ENCODE measurements around the gene MIS18A. TPM values are rescaled to one million over a fixed set of nuclear protein-coding genes. Genes with fewer than 3 reads are reported as not detected.
"Not testable (repeated sequence)": the region's sequence is repeated elsewhere in the genome, so short reads cannot be mapped to it uniquely, and the experiment has no call there.

Gene MIS18A, protein sequence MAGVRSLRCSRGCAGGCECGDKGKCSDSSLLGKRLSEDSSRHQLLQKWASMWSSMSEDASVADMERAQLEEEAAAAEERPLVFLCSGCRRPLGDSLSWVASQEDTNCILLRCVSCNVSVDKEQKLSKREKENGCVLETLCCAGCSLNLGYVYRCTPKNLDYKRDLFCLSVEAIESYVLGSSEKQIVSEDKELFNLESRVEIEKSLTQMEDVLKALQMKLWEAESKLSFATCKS
- total RNA-seq = 6.2 and 13.1 TPM in 2 replicates

DNA sequence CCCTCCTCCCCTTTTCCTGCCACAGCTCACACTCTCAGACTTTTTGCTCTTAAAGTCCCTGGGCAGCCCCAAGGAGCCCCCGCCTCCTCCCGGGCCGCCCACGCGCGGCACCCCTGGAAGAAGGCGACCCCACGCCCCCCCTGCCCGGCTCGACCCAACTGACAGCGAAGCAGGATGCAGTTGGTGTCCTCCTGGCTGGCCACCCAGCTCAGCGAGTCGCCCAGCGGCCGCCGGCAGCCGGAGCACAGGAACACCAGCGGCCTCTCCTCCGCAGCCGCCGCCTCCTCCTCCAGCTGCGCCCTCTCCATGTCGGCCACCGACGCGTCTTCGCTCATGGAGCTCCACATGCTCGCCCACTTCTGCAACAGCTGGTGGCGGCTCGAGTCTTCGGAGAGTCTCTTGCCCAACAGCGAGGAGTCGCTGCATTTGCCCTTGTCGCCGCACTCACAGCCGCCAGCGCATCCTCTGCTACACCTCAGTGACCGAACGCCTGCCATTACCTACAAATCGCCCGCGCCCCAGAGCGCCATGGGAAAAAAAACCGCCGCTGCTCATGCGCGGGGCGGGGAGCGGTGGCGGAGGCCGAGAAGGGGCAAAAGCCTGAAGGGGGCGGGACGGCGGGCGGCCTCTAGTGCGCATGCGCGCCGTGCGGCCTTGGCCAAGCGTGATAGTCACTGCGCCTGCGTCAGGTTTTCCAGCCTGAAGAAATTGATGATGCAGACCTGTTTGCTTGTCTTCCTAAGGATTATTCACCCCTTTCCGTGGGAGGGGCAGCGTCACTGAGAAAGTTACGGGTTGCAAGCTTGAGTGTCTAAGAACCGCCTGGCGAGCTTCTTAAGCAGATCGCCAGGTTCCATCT, at the start of gene MIS18A:
Gene MIS18A, minus strand, starts transcription at position 532 of the 859 bp plus-strand sequence. Its CDS starts 35 bp downstream, at position 497.
- DNase-seq (ENCODE audit: low read depth in 2 of 2) = peak; percentile 84 to 96

DNA sequence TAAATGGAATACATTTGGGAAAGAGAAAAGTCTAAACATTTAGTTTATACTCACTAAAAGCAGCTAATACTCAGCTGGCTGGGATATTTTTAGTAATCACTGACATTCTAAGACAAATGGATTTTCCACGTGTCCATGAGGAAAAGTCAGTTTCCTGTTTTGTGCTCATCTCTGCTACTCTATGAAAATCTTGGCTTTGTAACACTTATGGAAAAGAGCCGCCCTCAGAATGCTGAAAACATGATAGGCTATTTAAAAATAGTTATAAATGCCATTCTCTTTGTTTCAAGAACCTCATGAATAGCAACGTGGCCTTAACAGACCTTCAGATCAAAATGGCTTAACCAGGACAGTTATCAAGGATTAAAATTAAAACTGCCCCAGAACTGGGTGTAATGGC, 49.7 kb upstream of the MIS18A start:
- peak; percentile 91 to 94 for DNase-seq (ENCODE audit: low read depth in 2 of 2)

DNA sequence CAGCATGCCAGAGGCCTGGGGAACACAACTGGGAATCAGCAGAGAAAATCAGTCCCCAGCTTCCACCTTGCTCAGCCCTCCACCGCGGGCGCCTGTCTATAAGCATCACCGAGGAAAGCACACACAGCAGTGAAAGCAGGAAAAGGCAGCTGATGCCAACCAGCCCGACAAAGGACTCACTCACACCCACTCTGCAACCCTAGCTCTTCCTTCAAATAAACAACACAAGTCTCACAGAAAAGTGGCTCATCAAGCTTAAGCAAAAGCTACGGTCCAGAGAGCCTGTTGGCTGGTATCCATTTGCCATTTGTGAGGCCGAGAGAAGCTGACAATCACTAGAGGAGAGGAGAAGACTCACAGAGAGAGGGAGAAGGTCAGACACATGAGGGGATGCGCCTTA, 46.9 kb upstream of the MIS18A start:
- DNase-seq (ENCODE audit: low read depth in 2 of 2) = no peak

DNA sequence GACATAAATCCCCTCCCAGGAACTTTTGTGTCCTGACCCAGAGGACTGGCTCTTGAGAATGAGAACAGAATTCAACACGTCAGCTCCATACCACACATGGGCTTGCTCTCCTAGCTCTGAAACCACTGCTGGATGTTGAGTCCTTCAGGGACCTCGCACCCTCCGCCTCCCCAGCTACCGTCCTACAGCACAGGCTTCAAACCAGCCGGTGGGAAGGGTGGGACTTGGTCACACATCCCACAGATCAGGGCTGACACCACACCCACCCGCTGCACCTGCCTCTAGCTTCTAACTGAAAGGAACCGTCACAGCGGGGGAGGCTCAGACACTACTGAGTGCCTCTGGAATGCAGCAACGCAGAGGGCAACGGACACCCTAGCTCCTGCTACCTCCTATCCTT, 43.8 kb upstream of the MIS18A start:
- no peak for DNase-seq (ENCODE audit: low read depth in 2 of 2)

DNA sequence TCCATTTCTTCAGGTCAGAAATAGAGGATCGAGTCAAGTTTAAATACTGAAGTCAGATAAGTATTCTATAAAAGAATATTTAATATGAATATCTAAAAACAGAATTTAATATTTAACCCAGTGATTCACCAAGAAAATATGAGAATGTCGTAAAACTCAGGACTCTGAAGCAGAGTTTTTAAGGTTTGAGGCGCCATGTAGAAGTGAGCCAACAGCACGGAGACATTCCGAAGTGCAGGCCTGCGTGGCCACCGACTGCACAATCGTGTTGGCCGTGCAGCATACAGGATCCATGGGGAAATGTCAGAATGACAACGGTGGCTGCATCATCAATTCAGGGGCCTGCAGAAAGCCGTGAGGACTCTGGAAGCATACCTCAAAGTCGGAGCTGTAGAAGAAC, 43.3 kb upstream of the MIS18A start:
- no peak for DNase-seq (ENCODE audit: low read depth in 2 of 2)

DNA sequence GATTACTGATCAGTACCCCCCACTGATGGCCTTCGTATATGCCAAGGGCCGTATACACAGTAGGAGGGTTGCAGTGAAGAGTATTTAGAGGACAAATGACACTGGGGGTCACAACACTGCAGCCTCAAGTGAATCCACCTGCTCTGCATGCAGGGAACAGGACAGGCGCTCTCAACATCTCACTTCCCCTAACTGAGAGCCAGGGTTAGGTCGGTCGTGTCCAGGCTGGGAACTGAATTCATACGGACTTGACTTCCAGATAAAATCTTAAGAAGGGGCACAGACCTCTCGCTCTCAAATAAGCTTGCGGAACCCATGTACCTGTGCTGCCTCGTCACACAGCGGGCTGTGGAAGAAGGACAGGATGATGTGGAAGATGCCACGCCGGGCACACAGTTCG, 42.6 kb upstream of the MIS18A start:
- no peak for DNase-seq (ENCODE audit: low read depth in 2 of 2)

DNA sequence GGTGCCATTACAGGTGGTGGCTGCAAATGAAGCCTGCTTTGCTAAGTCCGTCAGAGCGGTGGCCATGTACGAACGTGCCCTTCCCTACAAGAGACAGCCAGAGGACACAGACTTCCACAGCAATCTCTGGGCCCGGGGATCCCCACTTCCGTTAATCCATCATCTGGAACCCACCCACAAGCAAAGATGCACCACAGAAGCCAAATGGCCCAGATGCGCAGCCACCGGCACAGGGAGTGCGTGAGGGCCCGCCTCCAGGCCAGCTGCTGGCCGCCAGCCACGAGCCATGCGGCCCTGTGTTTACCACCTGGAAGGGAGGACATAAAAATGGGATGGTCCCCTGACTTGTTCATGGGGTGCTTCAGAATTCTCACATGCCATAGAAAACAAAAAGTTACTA, 41.9 kb upstream of the MIS18A start:
- DNase-seq (ENCODE audit: low read depth in 2 of 2) = no peak

DNA sequence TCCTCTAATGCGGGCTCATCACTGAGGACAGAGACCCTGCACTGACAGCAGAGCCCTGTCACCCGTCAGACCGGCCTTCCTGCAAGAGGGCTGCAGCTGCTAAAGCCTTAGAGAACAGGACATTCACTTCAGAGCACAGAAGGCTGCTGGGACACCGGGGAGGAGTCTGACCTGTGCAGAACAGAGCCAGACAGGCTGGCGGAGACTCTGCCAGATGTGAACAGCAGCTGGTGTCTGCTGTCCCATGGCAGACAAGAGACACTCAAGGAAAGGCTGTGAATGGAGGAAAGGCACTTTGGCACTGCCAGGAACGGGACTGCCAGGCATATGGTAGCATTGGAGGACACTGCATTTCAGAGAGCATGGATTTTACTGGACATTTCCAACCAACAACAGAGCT, 41.2 kb upstream of the MIS18A start:
- DNase-seq (ENCODE audit: low read depth in 2 of 2) = no peak

DNA sequence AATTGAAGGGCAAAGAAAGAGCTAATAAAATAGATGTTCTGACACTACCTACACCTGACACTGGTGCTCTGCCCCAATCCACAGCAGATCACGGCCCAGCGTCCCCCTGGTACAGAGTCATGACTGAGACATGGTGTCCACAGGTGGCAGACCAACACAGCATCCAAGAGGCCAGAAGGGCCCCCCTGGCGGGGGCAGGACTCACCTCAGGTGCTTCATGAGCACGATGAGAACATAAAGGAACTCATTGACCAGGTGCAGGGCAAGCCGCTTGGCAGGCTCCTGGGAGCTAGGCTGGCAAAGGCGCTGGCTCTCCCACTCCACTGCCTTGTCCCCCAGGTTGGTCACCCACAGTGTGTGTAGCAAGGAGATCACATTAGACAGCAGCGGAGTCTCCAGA, 40.2 kb upstream of the MIS18A start:
- DNase-seq (ENCODE audit: low read depth in 2 of 2) = no peak

DNA sequence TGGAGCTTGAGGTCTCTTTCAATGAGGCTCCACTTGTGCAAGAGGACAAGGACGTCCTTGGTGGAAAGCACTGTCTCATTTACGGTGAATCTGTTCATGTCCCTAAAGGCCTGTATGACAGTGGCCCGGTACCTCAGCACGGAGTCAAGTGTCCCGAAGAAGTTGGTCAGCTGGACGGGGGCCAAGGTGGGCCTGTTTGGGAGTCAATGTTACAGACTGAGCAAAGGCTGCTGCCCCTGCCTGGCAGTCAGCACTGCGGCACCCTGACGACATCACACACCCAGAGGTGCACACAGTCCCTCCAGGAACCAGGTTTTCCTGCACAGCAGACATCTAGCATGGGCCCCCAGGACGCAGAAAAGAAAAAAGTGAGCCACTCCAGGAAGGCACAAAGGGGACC, 38.9 kb upstream of the MIS18A start:
- no peak for DNase-seq (ENCODE audit: low read depth in 2 of 2)

DNA sequence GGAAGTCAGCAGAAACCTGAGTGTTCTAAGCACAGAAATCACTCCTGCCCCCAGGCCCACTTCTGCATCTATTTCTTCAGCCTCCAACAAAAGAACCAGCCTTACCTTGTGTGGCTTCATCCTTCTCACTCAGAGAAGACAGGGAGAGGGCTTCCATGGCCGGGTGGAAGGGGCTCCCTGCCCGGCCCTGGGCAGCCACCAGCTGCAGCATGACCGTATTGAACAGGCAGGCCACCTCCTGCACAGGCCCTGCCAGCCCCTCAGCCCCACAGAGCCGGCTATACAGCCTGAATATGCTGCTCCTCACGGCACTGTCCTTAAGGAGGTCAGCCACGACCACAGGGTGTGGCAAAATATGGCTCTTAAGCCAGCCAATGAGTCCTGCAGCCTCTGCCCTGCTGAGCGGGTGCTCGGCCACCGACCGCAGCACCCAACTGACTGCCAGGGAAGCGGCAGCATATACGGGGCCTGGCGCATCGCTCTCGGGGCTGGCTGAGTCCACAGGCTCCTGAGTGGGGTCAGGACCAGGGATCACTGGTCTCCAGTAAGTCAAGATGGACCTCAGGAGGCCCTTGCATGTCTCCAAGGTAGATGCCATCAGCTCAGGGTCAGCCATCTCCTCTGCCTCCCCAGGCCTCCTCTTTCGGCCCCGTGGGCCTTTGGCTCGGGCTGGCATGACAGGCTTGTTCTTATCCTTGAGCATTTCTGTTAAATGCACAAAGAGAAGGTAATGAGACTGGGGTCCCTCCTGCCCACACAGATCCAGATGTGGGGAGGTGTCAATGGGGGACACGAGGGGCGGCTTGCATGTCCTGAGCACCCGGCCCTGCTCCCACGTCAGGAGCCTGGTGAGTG, 37.7 kb upstream of the MIS18A start:
- DNase-seq (ENCODE audit: low read depth in 2 of 2) = no peak

DNA sequence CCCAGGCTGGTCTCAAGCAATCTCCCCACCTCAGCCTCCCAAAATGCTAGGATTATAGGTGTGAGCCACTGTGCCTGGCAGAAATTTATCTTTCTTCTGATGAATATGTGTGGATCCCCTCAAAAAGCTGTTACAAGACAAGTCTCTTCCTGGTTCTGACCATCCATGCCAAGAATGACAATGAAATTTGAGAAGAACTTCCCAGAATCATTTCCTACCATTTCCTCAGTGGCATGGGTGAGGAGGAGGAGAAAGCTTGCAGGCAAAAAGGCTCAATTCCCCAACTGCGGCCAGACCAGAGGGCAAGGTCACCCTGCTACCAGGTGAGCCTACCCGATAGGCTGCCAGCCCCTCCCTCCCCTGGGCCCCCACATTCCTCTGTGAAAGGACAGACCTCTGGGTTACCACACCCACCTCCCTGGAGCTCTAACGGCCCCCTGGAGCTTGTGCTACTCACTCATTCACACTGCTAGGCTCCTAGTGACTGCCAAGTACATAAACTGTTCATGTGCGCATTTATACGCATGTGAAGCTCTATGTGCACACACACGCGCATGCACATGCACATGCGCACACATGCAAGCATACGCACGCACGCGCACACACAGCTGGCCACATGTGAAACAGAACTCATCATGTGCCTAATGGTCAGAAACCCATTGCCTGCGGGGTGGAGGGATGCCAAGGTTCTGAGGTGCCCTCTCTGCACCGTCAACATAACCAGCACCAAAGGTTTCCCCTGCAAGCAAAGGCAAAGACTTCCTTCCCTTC, 36.8 kb upstream of the MIS18A start:
- peak; percentile 14 to 54 for DNase-seq (ENCODE audit: low read depth in 2 of 2)

DNA sequence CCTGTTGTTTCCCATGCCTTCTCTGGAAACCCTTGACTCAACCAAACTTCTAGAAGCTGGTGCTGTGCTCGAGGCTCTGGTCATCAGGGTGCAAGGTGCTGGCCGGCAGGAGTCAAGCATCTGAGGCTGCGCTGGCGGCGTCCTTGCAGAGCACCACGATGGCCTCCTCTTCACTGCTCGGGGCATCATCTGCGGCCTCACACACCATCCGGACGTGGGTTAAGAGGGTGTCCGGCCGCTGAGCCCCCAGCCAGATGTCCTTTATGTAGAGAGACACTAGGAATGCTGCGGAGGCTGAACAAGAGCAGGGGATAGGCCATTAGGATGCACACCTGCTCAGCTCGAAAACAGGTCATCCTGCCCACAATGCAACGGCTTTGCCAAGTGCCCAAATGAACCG, 36.0 kb upstream of the MIS18A start:
- no peak for DNase-seq (ENCODE audit: low read depth in 2 of 2)

DNA sequence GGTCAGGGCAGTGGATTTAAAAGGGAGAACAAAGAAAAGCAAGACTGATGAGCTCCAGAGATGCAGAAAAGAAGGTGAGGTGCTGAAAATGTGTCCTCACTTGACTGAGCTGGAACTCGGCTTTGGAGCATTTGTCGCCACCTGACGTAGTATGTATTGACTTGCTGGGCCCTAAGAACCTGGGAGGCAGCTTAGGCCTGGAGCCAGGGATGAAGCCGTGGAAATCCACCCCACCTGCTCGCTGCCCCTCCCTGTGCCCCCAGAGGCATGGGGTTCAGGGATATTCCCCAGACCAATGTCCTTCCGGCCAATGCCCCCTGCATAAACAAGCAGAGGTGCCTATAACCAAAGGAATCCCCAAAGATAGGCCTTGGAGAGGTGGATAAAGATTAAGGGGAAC, 34.1 kb upstream of the MIS18A start:
- DNase-seq (ENCODE audit: low read depth in 2 of 2) = no peak

DNA sequence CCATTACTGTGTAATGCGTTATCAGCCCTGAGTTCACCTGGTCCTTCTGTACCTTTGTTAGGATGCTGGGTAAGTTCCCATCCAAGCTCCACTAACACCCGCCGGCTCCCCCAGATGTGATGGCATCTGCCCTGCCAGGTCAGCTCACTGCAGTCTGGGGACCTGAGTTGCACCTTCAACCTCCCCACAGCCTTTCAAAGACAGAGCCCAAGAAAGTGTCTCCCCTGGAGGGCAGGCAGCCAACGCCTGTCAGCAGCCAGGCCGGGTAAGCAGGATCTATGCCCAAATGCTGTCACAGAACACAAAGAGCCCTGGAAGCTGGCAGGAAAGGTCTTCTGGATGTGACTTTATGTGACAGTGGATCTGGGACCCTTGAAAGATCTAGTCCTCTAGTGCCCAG, 33.5 kb upstream of the MIS18A start:
- no peak for DNase-seq (ENCODE audit: low read depth in 2 of 2)

DNA sequence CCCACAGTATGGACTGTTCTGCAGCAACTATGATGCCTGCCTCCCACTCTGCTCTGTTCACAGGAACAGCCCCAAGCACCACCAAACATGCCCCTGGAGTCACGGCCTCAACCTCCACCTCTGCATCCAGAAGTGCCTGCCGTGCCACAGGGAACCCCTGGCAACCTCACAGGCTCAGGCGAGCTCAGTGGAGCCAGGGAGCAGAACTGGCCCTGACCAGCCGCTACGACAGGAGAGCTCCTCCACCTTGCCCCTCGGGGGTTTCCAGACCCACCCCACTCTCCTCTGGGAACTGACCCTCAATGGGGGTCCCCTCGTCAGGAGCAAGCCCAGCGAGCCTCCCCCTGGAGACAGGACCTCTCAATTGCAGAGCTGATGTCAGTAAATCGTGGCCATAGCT, 32.8 kb upstream of the MIS18A start:
- DNase-seq (ENCODE audit: low read depth in 2 of 2) = no peak

DNA sequence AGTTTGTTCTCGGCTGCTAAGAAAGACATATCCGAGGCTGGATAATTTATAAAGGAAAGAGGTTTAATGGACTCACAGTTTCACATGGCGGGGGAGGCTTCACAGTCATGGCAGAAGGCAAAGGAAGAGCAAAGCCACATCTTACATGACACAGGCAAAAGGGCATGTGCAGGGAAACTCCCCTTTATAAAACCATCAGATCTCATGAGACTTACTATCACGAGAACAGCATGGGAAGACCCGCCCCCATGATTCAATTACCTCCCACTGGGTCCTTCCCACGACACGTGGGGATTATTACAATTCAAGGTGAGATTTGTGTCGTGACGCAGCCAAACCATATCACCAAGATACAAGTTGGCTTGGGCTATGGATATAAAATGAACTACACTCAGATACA, 32.1 kb upstream of the MIS18A start:
- DNase-seq (ENCODE audit: low read depth in 2 of 2) = not testable (repeated sequence)

DNA sequence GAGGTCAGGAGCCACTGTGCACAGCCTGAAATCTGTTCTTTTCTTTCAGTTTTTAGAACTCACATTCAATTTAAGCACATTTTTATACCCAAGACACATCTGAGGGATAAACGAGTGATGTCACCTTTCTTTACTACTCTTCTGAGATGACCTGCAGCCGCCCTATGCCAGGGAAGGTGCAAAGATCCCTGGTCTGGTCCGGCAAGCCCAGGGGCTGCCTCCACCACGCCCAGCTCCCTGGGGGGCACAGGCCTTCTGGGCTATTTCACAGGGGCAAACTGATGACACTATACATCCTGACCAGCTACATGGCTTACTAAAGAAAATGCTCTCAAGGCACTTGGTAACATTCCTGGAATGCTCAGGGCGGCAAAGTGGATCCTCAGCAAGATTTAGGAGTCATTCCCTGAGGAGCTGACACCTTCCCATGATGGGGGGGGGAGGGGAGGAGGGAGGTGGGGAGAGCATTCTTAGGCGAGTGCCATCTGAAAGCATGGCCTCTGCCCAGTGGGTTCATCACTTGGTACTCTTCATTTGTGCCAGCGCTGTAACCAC, 31.1 kb upstream of the MIS18A start:
- no peak for DNase-seq (ENCODE audit: low read depth in 2 of 2)

DNA sequence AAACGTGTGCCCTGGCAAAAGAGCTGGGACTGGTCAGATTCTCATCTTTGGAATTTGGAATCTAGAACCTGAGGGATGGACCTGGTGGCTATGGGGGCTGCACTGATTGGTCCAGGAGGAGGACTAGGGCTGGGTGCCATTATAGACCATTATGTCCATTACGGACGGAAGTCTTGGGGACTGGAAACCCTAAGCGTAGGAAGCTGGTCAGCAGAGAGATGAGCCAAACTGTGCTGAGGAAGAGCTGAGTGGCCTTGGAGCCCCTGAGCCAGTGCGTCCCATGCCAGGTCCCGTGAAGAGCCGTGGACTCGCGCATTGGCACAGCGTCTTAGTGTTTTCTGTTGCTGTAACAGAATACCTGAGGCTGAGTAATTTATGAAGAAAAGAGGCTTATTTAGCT, 29.8 kb upstream of the MIS18A start:
- DNase-seq (ENCODE audit: low read depth in 2 of 2) = no peak

DNA sequence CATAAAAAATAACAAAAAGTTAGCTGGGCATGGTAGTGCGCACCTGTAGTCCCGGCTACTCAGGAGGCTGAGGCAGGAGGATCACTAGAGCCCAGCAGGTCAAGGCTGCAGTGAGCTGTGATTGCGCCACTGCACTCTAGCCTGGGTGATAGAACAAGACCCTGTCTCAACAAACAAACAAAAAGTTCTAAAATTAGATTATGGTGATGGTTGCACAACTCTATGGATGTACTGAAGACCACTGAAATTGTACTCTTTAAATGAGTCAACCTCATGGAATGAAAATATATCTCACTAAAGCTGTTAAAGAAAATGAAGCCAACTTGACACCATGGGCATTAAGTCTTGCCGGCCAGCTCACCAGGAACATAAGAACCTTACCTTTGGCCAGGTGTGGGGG, 28.9 kb upstream of the MIS18A start:
- no peak for DNase-seq (ENCODE audit: low read depth in 2 of 2)
